ENCODE results near the gene SNAPC5.

Gene SNAPC5

GRCh38 chr15:66524838-66525237 lies 27.3 kb upstream of the SNAPC5 start:
- H3K9ac ChIP-seq, result no peak overlapping the region
- H3K79me2 ChIP-seq, result no peaks in the 10 kb centered on the region
- no peak overlapping the region for H2AFZ ChIP-seq
- H3K27me3 ChIP-seq (ENCODE audit: control insufficient read depth, insufficient read depth, low read length), result no peaks in the 10 kb centered on the region
- TF ChIP-seq, protein P1, sequence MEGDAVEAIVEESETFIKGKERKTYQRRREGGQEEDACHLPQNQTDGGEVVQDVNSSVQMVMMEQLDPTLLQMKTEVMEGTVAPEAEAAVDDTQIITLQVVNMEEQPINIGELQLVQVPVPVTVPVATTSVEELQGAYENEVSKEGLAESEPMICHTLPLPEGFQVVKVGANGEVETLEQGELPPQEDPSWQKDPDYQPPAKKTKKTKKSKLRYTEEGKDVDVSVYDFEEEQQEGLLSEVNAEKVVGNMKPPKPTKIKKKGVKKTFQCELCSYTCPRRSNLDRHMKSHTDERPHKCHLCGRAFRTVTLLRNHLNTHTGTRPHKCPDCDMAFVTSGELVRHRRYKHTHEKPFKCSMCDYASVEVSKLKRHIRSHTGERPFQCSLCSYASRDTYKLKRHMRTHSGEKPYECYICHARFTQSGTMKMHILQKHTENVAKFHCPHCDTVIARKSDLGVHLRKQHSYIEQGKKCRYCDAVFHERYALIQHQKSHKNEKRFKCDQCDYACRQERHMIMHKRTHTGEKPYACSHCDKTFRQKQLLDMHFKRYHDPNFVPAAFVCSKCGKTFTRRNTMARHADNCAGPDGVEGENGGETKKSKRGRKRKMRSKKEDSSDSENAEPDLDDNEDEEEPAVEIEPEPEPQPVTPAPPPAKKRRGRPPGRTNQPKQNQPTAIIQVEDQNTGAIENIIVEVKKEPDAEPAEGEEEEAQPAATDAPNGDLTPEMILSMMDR (IDR thresholded peaks at IDR 0.05), result no peak
- no peak overlapping the region for H3K4me3 ChIP-seq (ENCODE audit: low read depth, low read length)
- no peaks in the 10 kb centered on the region for H3K36me3 ChIP-seq (ENCODE audit: control insufficient read depth, insufficient read depth, low read length)
- H3K4me1 ChIP-seq, result no peaks in the 10 kb centered on the region
- no peak overlapping the region for H3K27ac ChIP-seq
- H3K4me2 ChIP-seq (ENCODE audit: low read length), result no peak overlapping the region
- no peaks in the 10 kb centered on the region for H3K9me3 ChIP-seq (ENCODE audit: control insufficient read depth, low read length)

DNA sequence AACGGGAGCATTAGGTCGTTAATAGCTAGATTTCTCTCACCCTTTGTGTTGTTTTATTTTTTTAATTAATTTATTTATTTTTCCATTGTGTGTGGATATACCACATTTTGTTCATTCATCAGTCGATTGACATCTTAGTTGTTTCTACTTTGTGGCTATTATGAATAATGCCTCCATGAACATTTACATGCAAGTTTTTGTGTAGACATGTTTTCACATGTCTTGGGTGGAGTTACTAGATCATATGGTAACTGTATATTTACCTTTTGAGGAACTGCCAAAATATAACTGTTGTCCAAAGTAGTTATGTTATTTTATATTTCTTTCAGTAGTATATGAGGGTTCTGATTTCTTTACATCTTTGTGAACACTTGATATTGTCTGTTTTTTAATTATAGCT lies 26.4 kb upstream of the SNAPC5 start:
- H3K27me3 ChIP-seq (ENCODE audit: control insufficient read depth, insufficient read depth, low read length), result no peaks in the 10 kb centered on the region
- no peaks in the 10 kb centered on the region for H3K79me2 ChIP-seq
- H3K36me3 ChIP-seq (ENCODE audit: control insufficient read depth, insufficient read depth, low read length), result no peaks in the 10 kb centered on the region
- no peak overlapping the region for H3K4me2 ChIP-seq (ENCODE audit: low read length)
- no peak overlapping the region for H3K4me3 ChIP-seq (ENCODE audit: low read depth, low read length)
- H3K4me1 ChIP-seq, result no peaks in the 10 kb centered on the region
- H3K9me3 ChIP-seq (ENCODE audit: control insufficient read depth, low read length), result no peaks in the 10 kb centered on the region
- H3K9ac ChIP-seq, result no peak overlapping the region
- TF ChIP-seq, protein P1 (IDR thresholded peaks at IDR 0.05), result no peak
- H3K27ac ChIP-seq, result no peak overlapping the region
- no peak overlapping the region for H2AFZ ChIP-seq

DNA sequence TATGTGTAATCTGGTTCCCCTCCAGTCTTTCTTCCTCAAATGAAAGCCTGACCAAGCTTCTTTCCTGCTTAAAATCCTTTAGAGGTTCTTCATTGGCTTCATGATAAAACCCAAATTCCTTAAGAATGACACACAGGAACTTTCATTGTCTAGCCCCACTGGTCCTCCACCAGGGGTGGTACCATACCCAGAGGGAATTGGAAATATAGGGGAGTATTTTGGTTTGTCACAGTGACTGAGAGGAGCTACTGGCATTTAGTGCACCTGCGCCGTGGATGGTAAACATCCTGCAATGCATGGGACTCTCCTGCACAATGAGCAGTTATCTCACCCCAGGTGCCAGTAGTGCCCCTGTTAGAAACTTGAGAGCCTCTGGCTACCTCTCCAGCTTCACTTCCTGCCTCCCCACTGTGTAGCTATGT lies 18.4 kb upstream of the SNAPC5 start:
- no peak overlapping the region for H3K4me3 ChIP-seq (ENCODE audit: low read depth, low read length)
- TF ChIP-seq, protein P1 (IDR thresholded peaks at IDR 0.05), result no peak
- no peaks in the 10 kb centered on the region for H3K9me3 ChIP-seq (ENCODE audit: control insufficient read depth, low read length)
- H3K27ac ChIP-seq, result no peak overlapping the region
- H3K4me2 ChIP-seq (ENCODE audit: low read length), result no peak overlapping the region
- H3K36me3 ChIP-seq (ENCODE audit: control insufficient read depth, insufficient read depth, low read length), result no peaks in the 10 kb centered on the region
- no peaks in the 10 kb centered on the region for H3K27me3 ChIP-seq (ENCODE audit: control insufficient read depth, insufficient read depth, low read length)
- H2AFZ ChIP-seq, result no peak overlapping the region
- no peaks in the 10 kb centered on the region for H3K79me2 ChIP-seq
- H3K9ac ChIP-seq, result no peak overlapping the region
- no peaks in the 10 kb centered on the region for H3K4me1 ChIP-seq

- Histone ChIP-seq H3K27me3 (ENCODE audit: control insufficient read depth, insufficient read depth, low read length) (no peaks in the 10 kb centered on the region), H3K9ac (no peak overlapping the region), H3K36me3 (ENCODE audit: control insufficient read depth, insufficient read depth, low read length) (no peaks in the 10 kb centered on the region), H3K27ac (no peak overlapping the region), H3K4me3 (ENCODE audit: low read depth, low read length) (no peak overlapping the region), H3K9me3 (ENCODE audit: control insufficient read depth, low read length) (no peaks in the 10 kb centered on the region), H2AFZ (no peak overlapping the region), H3K79me2 (no peaks in the 10 kb centered on the region), H3K4me1 (no peaks in the 10 kb centered on the region), H3K4me2 (ENCODE audit: low read length) (no peak overlapping the region)
- TF ChIP-seq, protein P1 (IDR thresholded peaks at IDR 0.05), result no peak
Measured at GRCh38 chr15:66514586-66514985, 17.0 kb upstream of the SNAPC5 start.

DNA sequence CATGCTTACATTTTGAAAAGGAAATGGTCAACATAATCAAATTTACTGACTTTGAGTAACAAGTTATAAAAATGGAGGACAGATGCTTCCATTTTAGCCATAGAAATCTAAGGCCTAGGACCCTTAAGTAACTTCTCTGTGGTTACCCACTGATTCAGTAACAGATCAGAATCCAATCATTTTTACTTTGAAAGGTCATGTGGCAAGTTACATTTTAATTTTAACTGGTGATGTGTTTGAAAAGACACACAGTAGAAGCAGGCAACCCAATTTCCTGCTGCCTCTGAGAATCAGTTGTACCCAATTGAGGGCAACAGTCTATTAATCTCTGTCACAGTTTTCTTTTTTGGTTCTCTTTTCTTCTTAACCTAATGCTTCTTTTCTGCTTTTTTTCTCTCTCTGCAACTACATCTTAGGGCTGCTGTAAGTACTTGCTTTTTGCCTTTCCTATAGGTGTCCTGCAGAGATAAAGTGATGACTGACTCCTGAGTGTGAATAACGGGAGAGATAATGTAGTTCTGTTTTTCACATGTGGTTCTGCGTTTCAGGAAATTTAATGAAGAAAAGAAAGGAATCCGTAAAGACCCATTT lies 10.8 kb upstream of the SNAPC5 start:
- Histone ChIP-seq H3K9me3 (ENCODE audit: control insufficient read depth, low read length) (no peaks in the 10 kb centered on the region), H3K4me1 (no peaks in the 10 kb centered on the region), H3K27ac (no peak overlapping the region), H3K79me2 (peaks cover 5% of the 10 kb centered on the region), H3K36me3 (ENCODE audit: control insufficient read depth, insufficient read depth, low read length) (no peaks in the 10 kb centered on the region), H3K27me3 (ENCODE audit: control insufficient read depth, insufficient read depth, low read length) (no peaks in the 10 kb centered on the region), H3K4me3 (ENCODE audit: low read depth, low read length) (no peak overlapping the region), H3K4me2 (ENCODE audit: low read length) (no peak overlapping the region), H2AFZ (no peak overlapping the region), H3K9ac (no peak overlapping the region)
- TF ChIP-seq, protein P1 (IDR thresholded peaks at IDR 0.05), result no peak

Measured in parathyroid adenoma (tissue), 2 donors.